Keratinocyte (primary cell): Measurements from ENCODE around the gene TAL2.

Experiments
- CTCF ChIP-seq, 3 experiments: IDR thresholded peaks in 1 of 3; conservative IDR thresholded peaks in 1 of 3; optimal IDR thresholded peaks in 1 of 3; 2 replicates in 2 of 3; 3 replicates in 1 of 3; pipeline versions ENCODE3 to v1.5.1; 2011; ENCODE audit warnings: low read length in 3 of 3, mild to moderate bottlenecking in 3 of 3, moderate library complexity in 2 of 3, control low read depth in 1 of 3, inconsistent platforms in 1 of 3; ENCODE audit not compliant: insufficient read depth in 2 of 3; ENCODE audit errors: extremely low read depth in 1 of 3
- EZH2 ChIP-seq: IDR thresholded peaks from one replicate; pipeline ENCODE4 v1.6.1; 2012; ENCODE audit warnings: inconsistent platforms, mild to moderate bottlenecking, low read length, moderate library complexity

DNA sequence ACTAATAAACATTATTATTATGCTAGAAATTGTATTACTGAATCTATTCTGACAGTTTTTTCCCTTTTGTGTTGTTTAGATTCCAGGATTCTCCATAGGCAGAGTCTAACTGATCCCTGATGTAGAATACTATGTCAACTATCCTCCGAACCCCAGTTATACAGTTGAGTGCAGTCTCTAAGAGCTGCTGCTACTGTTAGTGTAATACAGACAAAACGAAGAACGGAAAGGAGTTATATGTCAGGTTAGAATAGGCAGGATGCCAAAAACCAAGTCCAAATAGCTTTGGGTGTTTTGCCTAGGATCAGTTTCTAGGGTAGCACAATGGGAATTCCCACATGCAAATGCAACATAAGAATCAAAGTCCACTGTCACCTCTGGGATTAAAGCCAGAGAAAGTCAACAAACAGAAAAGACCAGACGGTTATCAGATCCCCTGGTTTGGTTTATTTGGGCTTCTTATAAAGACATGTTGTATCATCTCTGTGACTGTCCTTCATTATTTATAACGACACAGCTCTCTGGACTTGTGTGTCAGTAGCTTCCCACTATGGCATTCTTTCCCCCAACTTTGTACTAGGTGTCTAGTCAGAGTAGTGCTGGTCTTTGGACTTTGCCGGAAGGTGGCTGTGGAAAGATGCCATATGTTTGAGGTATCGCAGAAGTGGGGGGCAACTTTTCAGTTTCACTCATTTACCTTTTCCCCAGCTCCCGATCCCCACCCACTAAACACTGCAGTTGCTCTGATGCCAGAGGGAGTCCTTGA is 17.2 kb downstream of the TAL2 start:
- TF ChIP-seq CTCF (optimal IDR thresholded peaks at IDR 0.05 in 1 of 3, IDR thresholded peaks at IDR 0.05 in 1 of 3, conservative IDR thresholded peaks at IDR 0.05 in 1 of 3; ENCODE audit: extremely low read depth in 1 of 3, insufficient read depth in 2 of 3, low read length in 3 of 3) (no peak), EZH2 (no peak)
